Stimulated activated CD4-positive, alpha-beta T cell treated with anti-CD3 and anti-CD28 coated beads, Interleukin-4, amount 100 ng/mL, for 4 hours (primary cell): Measurements from ENCODE around the gene TCOF1.

Experiments used
- DNase-seq, 2 experiments: peaks; one replicate each; pipeline ENCODE4 v3.0.0-alpha.2; 2020

Gene TCOF1

GRCh38 chr5:150391986-150392385, 34.5 kb downstream of the TCOF1 start:
- DNase-seq, result no peak

- no peak for DNase-seq
Measured at GRCh38 chr5:150392680-150393079, 35.2 kb downstream of the TCOF1 start.

- DNase-seq, result no peak
Measured at GRCh38 chr5:150393096-150393645, 35.7 kb downstream of the TCOF1 start.

- DNase-seq, result no peak
Measured at GRCh38 chr5:150394131-150394530, 36.6 kb downstream of the TCOF1 start.

- no peak for DNase-seq
Measured at GRCh38 chr5:150394912-150395687, 37.6 kb downstream of the TCOF1 start.

GRCh38 chr5:150395688-150395975, 38.1 kb downstream of the TCOF1 start:
- no peak for DNase-seq

- DNase-seq, result no peak
Measured at GRCh38 chr5:150396267-150396666, 38.8 kb downstream of the TCOF1 start.

GRCh38 chr5:150397146-150397781, 39.8 kb downstream of the TCOF1 start:
- no peak for DNase-seq

- DNase-seq, result no peak
Measured at GRCh38 chr5:150397782-150398721, 40.6 kb downstream of the TCOF1 start.

- DNase-seq, result no peak
Measured at GRCh38 chr5:150398722-150399523, 41.4 kb downstream of the TCOF1 start.

- DNase-seq, result no peak
Measured at GRCh38 chr5:150399524-150400211, 42.2 kb downstream of the TCOF1 start.

GRCh38 chr5:150400316-150401075, 43.0 kb downstream of the TCOF1 start:
- DNase-seq, result no peak

GRCh38 chr5:150401076-150401375, 43.5 kb downstream of the TCOF1 start:
- DNase-seq, result no peak

GRCh38 chr5:150401376-150402228, 44.1 kb downstream of the TCOF1 start:
- no peak for DNase-seq

- DNase-seq, result no peak
Measured at GRCh38 chr5:150402229-150402773, 44.8 kb downstream of the TCOF1 start.

GRCh38 chr5:150402901-150403342, 45.4 kb downstream of the TCOF1 start:
- DNase-seq, result no peak

- no peak for DNase-seq
Measured at GRCh38 chr5:150404121-150404520, 46.6 kb downstream of the TCOF1 start.

GRCh38 chr5:150404535-150404934, 47.0 kb downstream of the TCOF1 start:
- DNase-seq, result no peak

GRCh38 chr5:150404941-150405816, 47.7 kb downstream of the TCOF1 start:
- no peak for DNase-seq
